SU-DHL-6 (cell line): ENCODE results near the gene COG4.

Experiments
- EZH2phosphoT487 ChIP-seq: fragments of 200-600 bp; sonication (generic), shearing (Covaris generic); conservative IDR thresholded peaks from 2 replicates; pipeline ENCODE4 v1.6.1; 2018; ENCODE audit warnings: mild to moderate bottlenecking, antibody characterized with exemption, low read length, moderate library complexity, mixed read lengths
- TF ChIP-seq, protein P1 (sequence below): fragments of 200-600 bp; sonication (generic); IDR thresholded peaks from one replicate; pipeline ENCODE4 v1.5.1; 2017; ENCODE audit warnings: antibody characterized with exemption, mild to moderate bottlenecking, low read length, moderate library complexity; ENCODE audit not compliant: insufficient read depth, poor library complexity, severe bottlenecking

DNA sequence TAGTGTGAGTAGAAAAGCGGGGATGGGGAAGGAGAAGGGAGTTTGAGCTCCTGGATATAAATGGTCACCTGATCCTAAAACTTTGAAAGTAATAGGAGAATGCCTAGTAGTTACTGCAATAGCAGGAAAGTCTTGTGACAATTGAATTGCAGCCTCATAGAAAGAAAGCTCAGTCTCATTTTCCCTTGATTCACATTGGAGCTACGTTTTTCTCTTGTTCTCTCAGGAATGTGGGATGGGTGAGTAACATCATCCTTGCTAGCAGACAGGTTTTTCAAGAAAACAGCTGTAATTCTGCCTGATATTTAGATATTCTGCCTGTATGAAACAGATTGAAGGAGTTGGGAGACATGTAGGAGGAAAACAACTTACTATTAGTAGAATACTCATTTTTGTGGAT, 25.6 kb upstream of the COG4 start:
- TF ChIP-seq, protein P1, sequence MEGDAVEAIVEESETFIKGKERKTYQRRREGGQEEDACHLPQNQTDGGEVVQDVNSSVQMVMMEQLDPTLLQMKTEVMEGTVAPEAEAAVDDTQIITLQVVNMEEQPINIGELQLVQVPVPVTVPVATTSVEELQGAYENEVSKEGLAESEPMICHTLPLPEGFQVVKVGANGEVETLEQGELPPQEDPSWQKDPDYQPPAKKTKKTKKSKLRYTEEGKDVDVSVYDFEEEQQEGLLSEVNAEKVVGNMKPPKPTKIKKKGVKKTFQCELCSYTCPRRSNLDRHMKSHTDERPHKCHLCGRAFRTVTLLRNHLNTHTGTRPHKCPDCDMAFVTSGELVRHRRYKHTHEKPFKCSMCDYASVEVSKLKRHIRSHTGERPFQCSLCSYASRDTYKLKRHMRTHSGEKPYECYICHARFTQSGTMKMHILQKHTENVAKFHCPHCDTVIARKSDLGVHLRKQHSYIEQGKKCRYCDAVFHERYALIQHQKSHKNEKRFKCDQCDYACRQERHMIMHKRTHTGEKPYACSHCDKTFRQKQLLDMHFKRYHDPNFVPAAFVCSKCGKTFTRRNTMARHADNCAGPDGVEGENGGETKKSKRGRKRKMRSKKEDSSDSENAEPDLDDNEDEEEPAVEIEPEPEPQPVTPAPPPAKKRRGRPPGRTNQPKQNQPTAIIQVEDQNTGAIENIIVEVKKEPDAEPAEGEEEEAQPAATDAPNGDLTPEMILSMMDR, result no peak
- TF ChIP-seq EZH2phosphoT487, result no peak
